KOPT-K1 (cell line): ENCODE results near the gene PNMA8A.
"Not testable (repeated sequence)": the region's sequence is repeated elsewhere in the genome, so short reads cannot be mapped to it uniquely, and the experiment has no call there.

Experiments used
- H3K27ac ChIP-seq: fragments of 200-600 bp; sonication (generic); 2 replicates; pipeline ENCODE4 v1.5.1; 2016; ENCODE audit warnings: antibody characterized with exemption, mild to moderate bottlenecking, low read depth, low read length; ENCODE audit not compliant: poor library complexity, severe bottlenecking
- H3K36me3 ChIP-seq: fragments of 200-600 bp; sonication (generic); 2 replicates; pipeline ENCODE4 v1.5.1; 2017; ENCODE audit warnings: antibody characterized with exemption, mild to moderate bottlenecking, low read length, moderate library complexity; ENCODE audit not compliant: insufficient read depth
- H3K9me3 ChIP-seq: fragments of 200-600 bp; sonication (generic); 2 replicates; pipeline ENCODE4 v1.5.1; 2017; ENCODE audit warnings: antibody characterized with exemption, low read length, mild to moderate bottlenecking; ENCODE audit not compliant: insufficient read depth, poor library complexity, severe bottlenecking

PNMA8A gene

GRCh38 chr19:46460981-46461380 lies 10.4 kb downstream of the PNMA8A start:
- no peaks in the 10 kb centered on the region for H3K9me3 ChIP-seq
- H3K36me3 ChIP-seq, result no peaks in the 10 kb centered on the region
- H3K27ac ChIP-seq, result no peak overlapping the region

- H3K36me3 ChIP-seq, result no peaks in the 10 kb centered on the region
- no peaks in the 10 kb centered on the region for H3K9me3 ChIP-seq
- no peak overlapping the region for H3K27ac ChIP-seq
Observed at GRCh38 chr19:46460055-46460454, 11.3 kb downstream of the PNMA8A start.

- Histone ChIP-seq H3K36me3 (no peaks in the 10 kb centered on the region), H3K27ac (no peak overlapping the region), H3K9me3 (no peaks in the 10 kb centered on the region)
Observed at GRCh38 chr19:46456930-46457329, 14.4 kb downstream of the PNMA8A start.

- H3K27ac ChIP-seq, result no peak overlapping the region
- H3K9me3 ChIP-seq, result peaks cover 8% of the 10 kb centered on the region
- H3K36me3 ChIP-seq, result no peaks in the 10 kb centered on the region
Observed at GRCh38 chr19:46454244-46454643, 17.1 kb downstream of the PNMA8A start.

- H3K36me3 ChIP-seq, result no peaks in the 10 kb centered on the region
- H3K9me3 ChIP-seq, result peaks cover 10% of the 10 kb centered on the region
- H3K27ac ChIP-seq, result no peak overlapping the region
Observed at GRCh38 chr19:46453661-46454060, 17.7 kb downstream of the PNMA8A start.

GRCh38 chr19:46452186-46452585 lies 19.2 kb downstream of the PNMA8A start:
- H3K27ac ChIP-seq, result no peak overlapping the region
- H3K9me3 ChIP-seq, result peaks cover 10% of the 10 kb centered on the region
- no peaks in the 10 kb centered on the region for H3K36me3 ChIP-seq

- Histone ChIP-seq H3K27ac (no peak overlapping the region), H3K36me3 (no peaks in the 10 kb centered on the region), H3K9me3 (peaks cover 10% of the 10 kb centered on the region)
Observed at GRCh38 chr19:46451352-46451751, 20.0 kb downstream of the PNMA8A start.

GRCh38 chr19:46450737-46451136 lies 20.6 kb downstream of the PNMA8A start:
- peaks cover 10% of the 10 kb centered on the region for H3K9me3 ChIP-seq
- H3K36me3 ChIP-seq, result no peaks in the 10 kb centered on the region
- no peak overlapping the region for H3K27ac ChIP-seq

- Histone ChIP-seq H3K36me3 (no peaks in the 10 kb centered on the region), H3K27ac (no peak overlapping the region), H3K9me3 (peaks cover 10% of the 10 kb centered on the region)
Observed at GRCh38 chr19:46449228-46449627, 22.1 kb downstream of the PNMA8A start.

GRCh38 chr19:46448601-46449000 lies 22.8 kb downstream of the PNMA8A start:
- peaks cover 10% of the 10 kb centered on the region for H3K9me3 ChIP-seq
- no peaks in the 10 kb centered on the region for H3K36me3 ChIP-seq
- H3K27ac ChIP-seq, result no peak overlapping the region

- H3K36me3 ChIP-seq, result no peaks in the 10 kb centered on the region
- H3K27ac ChIP-seq, result no peak overlapping the region
- peaks cover 10% of the 10 kb centered on the region for H3K9me3 ChIP-seq
Observed at GRCh38 chr19:46447824-46448223, 23.5 kb downstream of the PNMA8A start.

- H3K36me3 ChIP-seq, result no peaks in the 10 kb centered on the region
- H3K9me3 ChIP-seq, result peaks cover 10% of the 10 kb centered on the region
- no peak overlapping the region for H3K27ac ChIP-seq
Observed at GRCh38 chr19:46447006-46447405, 24.4 kb downstream of the PNMA8A start.

- Histone ChIP-seq H3K9me3 (peaks cover 10% of the 10 kb centered on the region), H3K27ac (no peak overlapping the region), H3K36me3 (no peaks in the 10 kb centered on the region)
Observed at GRCh38 chr19:46446021-46446420, 25.3 kb downstream of the PNMA8A start.

GRCh38 chr19:46442808-46443450 lies 28.4 kb downstream of the PNMA8A start:
- Histone ChIP-seq H3K36me3 (no peaks in the 10 kb centered on the region), H3K27ac (no peak overlapping the region), H3K9me3 (no peaks in the 10 kb centered on the region)

GRCh38 chr19:46441866-46442265 lies 29.5 kb downstream of the PNMA8A start:
- Histone ChIP-seq H3K9me3 (no peaks in the 10 kb centered on the region), H3K36me3 (no peaks in the 10 kb centered on the region), H3K27ac (no peak overlapping the region)

- not testable (repeated sequence) for H3K27ac ChIP-seq, H3K36me3 ChIP-seq, H3K9me3 ChIP-seq
Observed at GRCh38 chr19:46435689-46436088, 35.7 kb downstream of the PNMA8A start.
